GM21576 (cell line): ENCODE measurements around the gene SMYD3.

Source experiments
- ATAC-seq: cut with Tn5 transposase; IDR thresholded peaks from one replicate; pipeline ENCODE4 v1.9.1; 2021; ENCODE audit warnings: mild to moderate bottlenecking, moderate library complexity; ENCODE audit not compliant: unreplicated experiment

The SMYD3 gene

GRCh38 chr1:245862812-245863540, 644.1 kb downstream of the SMYD3 start:
- ATAC-seq: no peak

GRCh38 chr1:245860657-245861544, 646.2 kb downstream of the SMYD3 start:
- no peak for ATAC-seq

GRCh38 chr1:245859493-245860114, 647.5 kb downstream of the SMYD3 start:
- no peak for ATAC-seq

- no peak for ATAC-seq
Measured at GRCh38 chr1:245858722-245859492, 648.2 kb downstream of the SMYD3 start.

GRCh38 chr1:245858022-245858721, 648.9 kb downstream of the SMYD3 start:
- ATAC-seq: no peak

GRCh38 chr1:245856944-245857531, 650.0 kb downstream of the SMYD3 start:
- no peak for ATAC-seq

- no peak for ATAC-seq
Measured at GRCh38 chr1:245855846-245856730, 651.0 kb downstream of the SMYD3 start.

GRCh38 chr1:245853291-245853690, 653.8 kb downstream of the SMYD3 start:
- no peak for ATAC-seq

- no peak for ATAC-seq
Measured at GRCh38 chr1:245843101-245843500, 664.0 kb downstream of the SMYD3 start.

GRCh38 chr1:245842106-245842505, 665.0 kb downstream of the SMYD3 start:
- ATAC-seq: no peak

GRCh38 chr1:245840971-245841370, 666.1 kb downstream of the SMYD3 start:
- no peak for ATAC-seq

GRCh38 chr1:245837718-245838117, 669.4 kb downstream of the SMYD3 start:
- ATAC-seq: no peak

- no peak for ATAC-seq
Measured at GRCh38 chr1:245835386-245835785, 671.7 kb downstream of the SMYD3 start.

GRCh38 chr1:245834002-245834401, 673.1 kb downstream of the SMYD3 start:
- no peak for ATAC-seq

- ATAC-seq: no peak
Measured at GRCh38 chr1:245832771-245833527, 674.1 kb downstream of the SMYD3 start.

- ATAC-seq: no peak
Measured at GRCh38 chr1:245831518-245831917, 675.6 kb downstream of the SMYD3 start.

GRCh38 chr1:245829826-245830225, 677.3 kb downstream of the SMYD3 start:
- ATAC-seq: no peak

- ATAC-seq: no peak
Measured at GRCh38 chr1:245829194-245829593, 677.9 kb downstream of the SMYD3 start.
